Measurements from ENCODE around the gene CKAP2L. TPM values are rescaled to one million over a fixed set of nuclear protein-coding genes. Genes with fewer than 3 reads are reported as not detected.

The CKAP2L gene
- total and polyA plus RNA-seq, 9 of the 15 experiments (the other 6 are each of a cell fraction or from before 2014, with no cell fraction given): 10.4 to 21.9 (median 14.2) TPM

- TF ChIP-seq ETV5 (CRISPR knock-in tag; IDR thresholded peaks at IDR 0.05; ENCODE audit: low read depth) (no peak), TCF7 (IDR thresholded peaks at IDR 0.05; ENCODE audit: borderline replicate concordance) (no peak), SNIP1 (IDR thresholded peaks at IDR 0.05; ENCODE audit: low read depth) (no peak), TAF7 (tag; IDR thresholded peaks at IDR 0.05) (no peak), ZNF766 (CRISPR knock-in tag; conservative IDR thresholded peaks at IDR 0.05) (no peak), MBD2 (IDR thresholded peaks at IDR 0.05; ENCODE audit: borderline replicate concordance, low read depth) (no peak), STAT6 (CRISPR knock-in tag; IDR thresholded peaks at IDR 0.05) (no peak), ZNF146 (CRISPR knock-in tag; IDR thresholded peaks at IDR 0.05; ENCODE audit: unreplicated experiment) (no peak), CC2D1A (IDR thresholded peaks at IDR 0.05) (0 out of 2 replicates have a peak, but pooled peaks have one; percentile 45), RHOXF2B (CRISPR knock-in tag; conservative IDR thresholded peaks at IDR 0.05) (no peak), ZFPM2 (CRISPR knock-in tag; IDR thresholded peaks at IDR 0.05) (no peak), ZNF699 (CRISPR knock-in tag; IDR thresholded peaks at IDR 0.05; ENCODE audit: insufficient replicate concordance) (no peak), ZNF274 (IDR thresholded peaks at IDR 0.05; ENCODE audit: borderline replicate concordance, low read depth, low read length) (no peak)
- TF ChIP-seq, protein P1, sequence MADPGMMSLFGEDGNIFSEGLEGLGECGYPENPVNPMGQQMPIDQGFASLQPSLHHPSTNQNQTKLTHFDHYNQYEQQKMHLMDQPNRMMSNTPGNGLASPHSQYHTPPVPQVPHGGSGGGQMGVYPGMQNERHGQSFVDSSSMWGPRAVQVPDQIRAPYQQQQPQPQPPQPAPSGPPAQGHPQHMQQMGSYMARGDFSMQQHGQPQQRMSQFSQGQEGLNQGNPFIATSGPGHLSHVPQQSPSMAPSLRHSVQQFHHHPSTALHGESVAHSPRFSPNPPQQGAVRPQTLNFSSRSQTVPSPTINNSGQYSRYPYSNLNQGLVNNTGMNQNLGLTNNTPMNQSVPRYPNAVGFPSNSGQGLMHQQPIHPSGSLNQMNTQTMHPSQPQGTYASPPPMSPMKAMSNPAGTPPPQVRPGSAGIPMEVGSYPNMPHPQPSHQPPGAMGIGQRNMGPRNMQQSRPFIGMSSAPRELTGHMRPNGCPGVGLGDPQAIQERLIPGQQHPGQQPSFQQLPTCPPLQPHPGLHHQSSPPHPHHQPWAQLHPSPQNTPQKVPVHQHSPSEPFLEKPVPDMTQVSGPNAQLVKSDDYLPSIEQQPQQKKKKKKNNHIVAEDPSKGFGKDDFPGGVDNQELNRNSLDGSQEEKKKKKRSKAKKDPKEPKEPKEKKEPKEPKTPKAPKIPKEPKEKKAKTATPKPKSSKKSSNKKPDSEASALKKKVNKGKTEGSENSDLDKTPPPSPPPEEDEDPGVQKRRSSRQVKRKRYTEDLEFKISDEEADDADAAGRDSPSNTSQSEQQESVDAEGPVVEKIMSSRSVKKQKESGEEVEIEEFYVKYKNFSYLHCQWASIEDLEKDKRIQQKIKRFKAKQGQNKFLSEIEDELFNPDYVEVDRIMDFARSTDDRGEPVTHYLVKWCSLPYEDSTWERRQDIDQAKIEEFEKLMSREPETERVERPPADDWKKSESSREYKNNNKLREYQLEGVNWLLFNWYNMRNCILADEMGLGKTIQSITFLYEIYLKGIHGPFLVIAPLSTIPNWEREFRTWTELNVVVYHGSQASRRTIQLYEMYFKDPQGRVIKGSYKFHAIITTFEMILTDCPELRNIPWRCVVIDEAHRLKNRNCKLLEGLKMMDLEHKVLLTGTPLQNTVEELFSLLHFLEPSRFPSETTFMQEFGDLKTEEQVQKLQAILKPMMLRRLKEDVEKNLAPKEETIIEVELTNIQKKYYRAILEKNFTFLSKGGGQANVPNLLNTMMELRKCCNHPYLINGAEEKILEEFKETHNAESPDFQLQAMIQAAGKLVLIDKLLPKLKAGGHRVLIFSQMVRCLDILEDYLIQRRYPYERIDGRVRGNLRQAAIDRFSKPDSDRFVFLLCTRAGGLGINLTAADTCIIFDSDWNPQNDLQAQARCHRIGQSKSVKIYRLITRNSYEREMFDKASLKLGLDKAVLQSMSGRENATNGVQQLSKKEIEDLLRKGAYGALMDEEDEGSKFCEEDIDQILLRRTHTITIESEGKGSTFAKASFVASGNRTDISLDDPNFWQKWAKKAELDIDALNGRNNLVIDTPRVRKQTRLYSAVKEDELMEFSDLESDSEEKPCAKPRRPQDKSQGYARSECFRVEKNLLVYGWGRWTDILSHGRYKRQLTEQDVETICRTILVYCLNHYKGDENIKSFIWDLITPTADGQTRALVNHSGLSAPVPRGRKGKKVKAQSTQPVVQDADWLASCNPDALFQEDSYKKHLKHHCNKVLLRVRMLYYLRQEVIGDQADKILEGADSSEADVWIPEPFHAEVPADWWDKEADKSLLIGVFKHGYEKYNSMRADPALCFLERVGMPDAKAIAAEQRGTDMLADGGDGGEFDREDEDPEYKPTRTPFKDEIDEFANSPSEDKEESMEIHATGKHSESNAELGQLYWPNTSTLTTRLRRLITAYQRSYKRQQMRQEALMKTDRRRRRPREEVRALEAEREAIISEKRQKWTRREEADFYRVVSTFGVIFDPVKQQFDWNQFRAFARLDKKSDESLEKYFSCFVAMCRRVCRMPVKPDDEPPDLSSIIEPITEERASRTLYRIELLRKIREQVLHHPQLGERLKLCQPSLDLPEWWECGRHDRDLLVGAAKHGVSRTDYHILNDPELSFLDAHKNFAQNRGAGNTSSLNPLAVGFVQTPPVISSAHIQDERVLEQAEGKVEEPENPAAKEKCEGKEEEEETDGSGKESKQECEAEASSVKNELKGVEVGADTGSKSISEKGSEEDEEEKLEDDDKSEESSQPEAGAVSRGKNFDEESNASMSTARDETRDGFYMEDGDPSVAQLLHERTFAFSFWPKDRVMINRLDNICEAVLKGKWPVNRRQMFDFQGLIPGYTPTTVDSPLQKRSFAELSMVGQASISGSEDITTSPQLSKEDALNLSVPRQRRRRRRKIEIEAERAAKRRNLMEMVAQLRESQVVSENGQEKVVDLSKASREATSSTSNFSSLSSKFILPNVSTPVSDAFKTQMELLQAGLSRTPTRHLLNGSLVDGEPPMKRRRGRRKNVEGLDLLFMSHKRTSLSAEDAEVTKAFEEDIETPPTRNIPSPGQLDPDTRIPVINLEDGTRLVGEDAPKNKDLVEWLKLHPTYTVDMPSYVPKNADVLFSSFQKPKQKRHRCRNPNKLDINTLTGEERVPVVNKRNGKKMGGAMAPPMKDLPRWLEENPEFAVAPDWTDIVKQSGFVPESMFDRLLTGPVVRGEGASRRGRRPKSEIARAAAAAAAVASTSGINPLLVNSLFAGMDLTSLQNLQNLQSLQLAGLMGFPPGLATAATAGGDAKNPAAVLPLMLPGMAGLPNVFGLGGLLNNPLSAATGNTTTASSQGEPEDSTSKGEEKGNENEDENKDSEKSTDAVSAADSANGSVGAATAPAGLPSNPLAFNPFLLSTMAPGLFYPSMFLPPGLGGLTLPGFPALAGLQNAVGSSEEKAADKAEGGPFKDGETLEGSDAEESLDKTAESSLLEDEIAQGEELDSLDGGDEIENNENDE (IDR thresholded peaks at IDR 0.05; ENCODE audit: low read depth, low read length): no peak
Measured at GRCh38 chr2:112724591-112725525, 39.6 kb downstream of the CKAP2L start (continued).
